ENCODE results near the gene NMNAT3. TPM values are rescaled to one million over a fixed set of nuclear protein-coding genes. Genes with fewer than 3 reads are reported as not detected.

NMNAT3 gene
- total RNA-seq, 6 experiments from 2014 or later, result 1.3 to 3.6 (median 2.6) TPM

GRCh38 chr3:139633511-139633910 lies 44.3 kb downstream of the NMNAT3 start:
- Histone ChIP-seq H3K4me3 (no peak overlapping the region), H3K27ac (no peak overlapping the region), H3K36me3 (no peaks in the 10 kb centered on the region), H3K4me1 (no peaks in the 10 kb centered on the region), H3K27me3 (no peaks in the 10 kb centered on the region), H3K9me3 (no peaks in the 10 kb centered on the region)
- WGBS (ENCODE audit: insufficient coverage, low coverage, low lambda C conversion rate, missing lambda C conversion rate), result 100% methylated on average over 3 of the region's 6 CpGs
- DNase-seq (no peak), ATAC-seq (no peak)
- intact Hi-C loops (cut with DNase I), result no loop called here
- no peak for TF ChIP-seq POLR2A (IDR thresholded peaks at IDR 0.05)
- TF ChIP-seq, protein P1, sequence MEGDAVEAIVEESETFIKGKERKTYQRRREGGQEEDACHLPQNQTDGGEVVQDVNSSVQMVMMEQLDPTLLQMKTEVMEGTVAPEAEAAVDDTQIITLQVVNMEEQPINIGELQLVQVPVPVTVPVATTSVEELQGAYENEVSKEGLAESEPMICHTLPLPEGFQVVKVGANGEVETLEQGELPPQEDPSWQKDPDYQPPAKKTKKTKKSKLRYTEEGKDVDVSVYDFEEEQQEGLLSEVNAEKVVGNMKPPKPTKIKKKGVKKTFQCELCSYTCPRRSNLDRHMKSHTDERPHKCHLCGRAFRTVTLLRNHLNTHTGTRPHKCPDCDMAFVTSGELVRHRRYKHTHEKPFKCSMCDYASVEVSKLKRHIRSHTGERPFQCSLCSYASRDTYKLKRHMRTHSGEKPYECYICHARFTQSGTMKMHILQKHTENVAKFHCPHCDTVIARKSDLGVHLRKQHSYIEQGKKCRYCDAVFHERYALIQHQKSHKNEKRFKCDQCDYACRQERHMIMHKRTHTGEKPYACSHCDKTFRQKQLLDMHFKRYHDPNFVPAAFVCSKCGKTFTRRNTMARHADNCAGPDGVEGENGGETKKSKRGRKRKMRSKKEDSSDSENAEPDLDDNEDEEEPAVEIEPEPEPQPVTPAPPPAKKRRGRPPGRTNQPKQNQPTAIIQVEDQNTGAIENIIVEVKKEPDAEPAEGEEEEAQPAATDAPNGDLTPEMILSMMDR (IDR thresholded peaks at IDR 0.05), result no peak

GRCh38 chr3:139630542-139630941 lies 47.2 kb downstream of the NMNAT3 start:
- no peaks in the 10 kb centered on the region for H3K36me3 ChIP-seq
- no peaks in the 10 kb centered on the region for H3K9me3 ChIP-seq
- DNase-seq (no peak), ATAC-seq (no peak)
- TF ChIP-seq, protein P1 (IDR thresholded peaks at IDR 0.05), result no peak
- TF ChIP-seq POLR2A (IDR thresholded peaks at IDR 0.05), result no peak
- no peak overlapping the region for H3K4me3 ChIP-seq
- no peaks in the 10 kb centered on the region for H3K4me1 ChIP-seq
- intact Hi-C loops (cut with DNase I), result no loop called here
- no peaks in the 10 kb centered on the region for H3K27me3 ChIP-seq
- 92% methylated on average over 3 of the region's 4 CpGs for WGBS (ENCODE audit: insufficient coverage, low coverage, low lambda C conversion rate, missing lambda C conversion rate)
- no peak overlapping the region for H3K27ac ChIP-seq

- 75% methylated on average over 3 of the region's 3 CpGs for WGBS (ENCODE audit: insufficient coverage, low coverage, low lambda C conversion rate, missing lambda C conversion rate)
- peak in 2 of 4 donors; percentile 20 to 39 for ATAC-seq
Measured at GRCh38 chr3:139629033-139629432, 48.7 kb downstream of the NMNAT3 start.

GRCh38 chr3:139627759-139628158 lies 50.0 kb downstream of the NMNAT3 start:
- intact Hi-C loops (cut with DNase I), result no loop called here
- no peak for ATAC-seq
- no peaks in the 10 kb centered on the region for H3K36me3 ChIP-seq
- H3K4me3 ChIP-seq, result no peak overlapping the region
- no peak for TF ChIP-seq POLR2A (IDR thresholded peaks at IDR 0.05)
- TF ChIP-seq, protein P1 (IDR thresholded peaks at IDR 0.05), result no peak
- H3K27ac ChIP-seq, result no peak overlapping the region
- no peaks in the 10 kb centered on the region for H3K9me3 ChIP-seq
- WGBS (ENCODE audit: insufficient coverage, low coverage, low lambda C conversion rate, missing lambda C conversion rate), result 80% methylated on average over 3 of the region's 5 CpGs
- H3K4me1 ChIP-seq, result no peaks in the 10 kb centered on the region
- H3K27me3 ChIP-seq, result no peaks in the 10 kb centered on the region
- DNase-seq, result no peak

More at GRCh38 chr3:139629033-139629432, 48.7 kb downstream of the NMNAT3 start:
- Histone ChIP-seq H3K36me3 (no peaks in the 10 kb centered on the region), H3K27me3 (no peaks in the 10 kb centered on the region), H3K4me1 (no peaks in the 10 kb centered on the region), H3K9me3 (no peaks in the 10 kb centered on the region), H3K27ac (no peak overlapping the region), H3K4me3 (no peak overlapping the region)
- intact Hi-C loops (cut with DNase I), result no loop called here
- DNase-seq, result no peak
- no peak for TF ChIP-seq POLR2A (IDR thresholded peaks at IDR 0.05)
- TF ChIP-seq, protein P1 (IDR thresholded peaks at IDR 0.05), result peak in 2 of 4 donors; percentile 19

DNA sequence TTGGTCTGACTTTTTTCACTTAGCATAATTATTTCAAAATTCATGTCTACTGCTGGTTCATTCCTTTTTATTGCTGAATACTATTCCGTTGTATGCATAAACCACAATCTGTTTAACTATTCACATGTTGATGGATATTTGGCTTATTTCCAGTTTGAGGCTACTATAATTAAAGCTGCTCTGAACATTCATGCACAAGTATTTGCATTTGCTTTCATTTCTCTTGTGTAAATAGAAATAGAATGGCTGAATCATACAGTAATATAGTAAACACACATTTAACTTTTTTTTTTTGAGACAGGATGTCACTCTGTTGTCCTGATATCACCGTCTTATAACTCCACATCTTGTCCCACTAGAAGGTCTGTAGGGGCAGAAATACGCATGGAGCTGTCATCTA lies 57.3 kb downstream of the NMNAT3 start:
- no peak for ATAC-seq
- 78% methylated on average over 3 of the region's 3 CpGs for WGBS (ENCODE audit: insufficient coverage, low coverage, low lambda C conversion rate, missing lambda C conversion rate)

More for the DNA sequence above, 57.3 kb downstream of the NMNAT3 start:
- H3K27ac ChIP-seq, result no peak overlapping the region
- intact Hi-C loops (cut with DNase I), result no loop called here
- no peaks in the 10 kb centered on the region for H3K4me1 ChIP-seq
- TF ChIP-seq POLR2A (IDR thresholded peaks at IDR 0.05), result no peak
- TF ChIP-seq, protein P1 (IDR thresholded peaks at IDR 0.05), result no peak
- no peaks in the 10 kb centered on the region for H3K27me3 ChIP-seq
- no peaks in the 10 kb centered on the region for H3K36me3 ChIP-seq
- H3K9me3 ChIP-seq, result no peaks in the 10 kb centered on the region
- DNase-seq, result no peak
- no peak overlapping the region for H3K4me3 ChIP-seq

All from right lobe of liver (tissue), 6 donors.